GM19397 (cell line): ENCODE data around the gene NDUFA12.
"Not testable (repeated sequence)": the region's sequence is repeated elsewhere in the genome, so short reads cannot be mapped to it uniquely, and the experiment has no call there.

Experiments
- ATAC-seq: cut with Tn5 transposase; IDR thresholded peaks from one replicate; pipeline ENCODE4 v1.9.1; 2021; ENCODE audit warnings: mild to moderate bottlenecking, moderate library complexity; ENCODE audit not compliant: unreplicated experiment

Gene NDUFA12

DNA sequence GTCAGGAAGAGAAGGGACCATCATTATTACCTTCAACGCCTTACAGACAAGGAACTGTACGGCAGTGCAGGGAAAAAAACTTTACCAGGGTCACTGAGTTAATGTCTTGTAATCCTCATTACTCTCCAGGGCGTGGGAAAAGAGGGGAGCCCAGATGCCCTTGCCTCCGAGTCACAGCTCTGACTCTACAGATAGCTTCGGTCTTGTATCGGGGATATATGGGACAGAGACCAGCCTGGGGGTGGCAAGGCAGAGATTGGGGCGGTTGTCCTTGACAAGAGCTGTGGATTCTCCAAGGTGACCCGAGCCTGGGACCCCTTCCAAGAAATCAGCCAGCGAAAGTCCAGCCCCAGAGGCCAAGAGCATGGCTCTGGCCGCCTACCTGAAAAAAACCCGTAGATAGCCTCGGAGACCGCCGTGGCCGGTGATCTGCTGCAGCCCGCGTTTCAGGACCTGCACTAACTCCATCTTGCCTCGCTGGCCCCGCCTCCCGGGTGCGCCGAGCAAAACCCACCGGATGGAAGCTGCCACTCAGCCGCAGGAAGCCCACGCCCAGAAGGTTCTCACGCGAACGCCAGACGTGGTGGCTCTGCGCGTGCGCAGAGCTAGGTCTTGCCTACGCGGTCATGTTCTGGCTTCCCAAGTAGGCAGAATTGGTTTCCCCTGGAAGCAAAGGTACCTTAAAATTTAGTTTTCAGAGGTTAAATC, at the start of gene NDUFA12:
Gene NDUFA12, minus strand, starts transcription at position 485 of the 708 bp plus-strand sequence. Its CDS starts 17 bp downstream, at position 468.
- peak; percentile 98 for ATAC-seq

GRCh38 chr12:95051241-95051640, 47.7 kb upstream of the NDUFA12 start:
- no peak for ATAC-seq

DNA sequence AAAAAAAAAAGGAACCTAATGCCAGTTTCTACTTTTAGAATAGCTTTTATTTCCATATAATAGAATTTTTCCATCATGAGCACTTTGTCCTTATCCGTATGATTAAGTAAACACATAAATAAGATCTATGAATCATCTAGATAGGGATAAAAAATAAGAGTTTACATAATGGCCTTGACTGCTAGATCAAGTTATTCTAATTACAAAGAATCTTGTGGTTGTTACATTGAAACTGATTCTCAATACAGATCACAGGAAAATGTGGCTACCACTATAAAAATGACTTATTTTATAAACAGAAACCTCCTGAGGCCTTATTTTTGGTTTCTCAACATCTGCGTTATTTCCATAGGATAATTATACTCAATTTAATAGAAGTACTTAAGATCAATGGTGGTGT, 34.4 kb upstream of the NDUFA12 start:
- ATAC-seq, result no peak

GRCh38 chr12:95034750-95035149, 31.3 kb upstream of the NDUFA12 start:
- ATAC-seq, result no peak

GRCh38 chr12:95022477-95022876, 19.0 kb upstream of the NDUFA12 start:
- ATAC-seq, result no peak

- no peak for ATAC-seq
Observed at GRCh38 chr12:95017482-95017881, 14.0 kb upstream of the NDUFA12 start.

- ATAC-seq, result no peak
Observed at GRCh38 chr12:95016120-95016519, 12.6 kb upstream of the NDUFA12 start.

GRCh38 chr12:95014554-95014953, 11.1 kb upstream of the NDUFA12 start:
- ATAC-seq, result no peak

GRCh38 chr12:95006206-95006605, 2.7 kb upstream of the NDUFA12 start:
- ATAC-seq, result no peak

GRCh38 chr12:95004610-95005009, 1.1 kb upstream of the NDUFA12 start:
- ATAC-seq, result no peak

DNA sequence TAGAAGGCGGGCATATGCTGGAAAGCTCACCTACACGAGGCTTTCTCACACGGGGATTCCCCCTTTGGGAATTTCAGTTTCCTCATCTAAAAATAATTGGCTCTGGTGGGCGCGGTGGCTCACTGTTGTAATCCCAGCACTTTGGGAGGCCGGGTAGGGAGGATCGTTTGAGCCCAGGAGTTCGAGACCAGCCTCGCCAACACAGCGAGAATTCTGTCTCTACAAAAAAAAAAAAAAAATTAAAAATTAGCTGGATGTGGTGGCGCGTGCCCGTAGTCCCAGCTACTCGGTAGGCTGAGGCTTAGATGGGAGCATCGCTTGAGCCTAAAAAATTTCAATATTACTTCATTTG, 400 bp upstream of the NDUFA12 start:
- ATAC-seq, result no peak

- ATAC-seq, result no peak
Observed at GRCh38 chr12:95002754-95003153, 743 bp downstream of the NDUFA12 start.

GRCh38 chr12:94998326-94998725, 5.2 kb downstream of the NDUFA12 start:
- no peak for ATAC-seq

- ATAC-seq, result no peak
Observed at GRCh38 chr12:94997726-94998125, 5.8 kb downstream of the NDUFA12 start.

- no peak for ATAC-seq
Observed at GRCh38 chr12:94997061-94997460, 6.4 kb downstream of the NDUFA12 start.

DNA sequence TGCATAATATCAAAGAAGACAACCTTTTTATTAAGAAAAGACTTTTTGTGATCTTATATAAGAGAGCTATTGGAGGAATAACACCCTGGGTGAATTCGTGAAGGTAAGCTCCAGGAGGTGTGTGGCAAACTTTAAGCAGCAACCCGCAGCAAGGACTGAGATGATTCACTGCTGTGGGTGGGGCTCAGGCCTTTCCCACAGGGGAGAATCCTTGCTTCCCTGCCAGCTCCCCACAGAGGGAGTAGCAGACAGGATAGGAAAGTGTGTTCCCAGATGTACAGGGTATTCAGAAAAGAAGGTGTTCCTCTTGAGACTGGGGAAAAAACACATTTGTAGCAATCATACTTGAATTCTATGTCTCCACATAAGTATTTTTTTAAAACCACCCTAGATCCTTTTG, 9.2 kb downstream of the NDUFA12 start:
- ATAC-seq, result no peak

GRCh38 chr12:94993855-94994254, 9.6 kb downstream of the NDUFA12 start:
- not testable (repeated sequence) for ATAC-seq

- no peak for ATAC-seq
Observed at GRCh38 chr12:94990222-94990621, 13.3 kb downstream of the NDUFA12 start.

GRCh38 chr12:94988471-94988870, 15.0 kb downstream of the NDUFA12 start:
- no peak for ATAC-seq

DNA sequence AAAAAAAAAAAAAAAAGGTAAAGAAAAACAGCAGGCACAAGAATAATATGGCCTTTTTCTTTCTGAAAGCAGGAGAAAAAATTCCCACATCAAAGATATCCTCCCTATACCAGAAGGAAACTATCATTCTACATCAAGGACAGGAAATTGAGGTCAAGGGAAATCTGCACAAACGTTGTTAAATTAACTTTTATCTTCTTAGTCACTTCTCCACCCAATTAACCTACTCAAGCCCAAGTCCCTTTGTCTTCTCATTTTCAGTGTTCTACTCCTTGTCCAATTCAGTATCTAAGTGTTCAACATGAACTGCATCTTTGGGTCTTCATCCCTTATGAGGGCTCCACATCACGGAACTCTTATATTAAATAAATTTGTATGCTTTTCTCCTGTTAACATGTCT, 15.7 kb downstream of the NDUFA12 start:
- no peak for ATAC-seq

- ATAC-seq, result no peak
Observed at GRCh38 chr12:94987076-94987669, 16.3 kb downstream of the NDUFA12 start.

DNA sequence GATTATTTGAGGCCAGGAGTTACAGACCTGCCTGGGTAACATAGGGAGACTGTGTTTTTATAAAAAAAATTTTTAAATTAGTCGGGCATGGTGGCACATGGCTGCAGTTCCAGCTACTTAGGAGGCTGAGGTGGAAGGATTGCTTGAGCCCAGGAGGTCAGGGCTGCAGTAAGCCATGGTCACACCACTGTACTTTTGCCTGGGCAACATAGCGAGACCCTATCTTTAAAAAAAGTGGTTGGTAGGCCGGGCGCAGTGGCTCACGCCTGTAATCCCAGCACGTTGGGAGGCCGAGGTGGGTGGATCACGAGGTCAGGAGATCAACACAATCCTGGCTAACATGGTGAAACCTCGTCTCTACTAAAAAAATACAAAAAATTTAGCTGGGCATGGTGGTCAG, 18.4 kb downstream of the NDUFA12 start:
- not testable (repeated sequence) for ATAC-seq

DNA sequence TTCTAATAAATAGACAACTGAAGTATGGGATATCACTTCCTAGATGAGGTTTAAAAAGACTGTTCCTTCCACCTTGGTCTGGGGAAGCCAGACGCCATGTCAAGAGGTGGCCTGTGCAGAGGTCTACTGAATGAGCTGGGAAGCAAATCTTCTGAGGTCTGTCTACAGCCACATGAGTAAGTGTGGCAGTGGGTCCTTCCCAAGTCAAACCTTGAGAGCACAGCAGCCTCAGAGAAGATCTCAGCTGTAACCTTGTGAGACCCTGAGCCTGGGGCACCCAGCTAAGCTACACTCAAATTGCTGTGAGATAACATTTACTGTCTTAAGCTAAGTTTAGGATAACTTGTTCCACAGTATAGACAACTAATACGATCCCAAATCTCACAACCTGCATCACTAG, 20.2 kb downstream of the NDUFA12 start:
- ATAC-seq, result no peak
